Thyroid gland (tissue), 4 donors: ENCODE results near the gene LRRC40.
"Not testable (repeated sequence)": the region's sequence is repeated elsewhere in the genome, so short reads cannot be mapped to it uniquely, and the experiment has no call there.

Experiments used
- POLR2A ChIP-seq, 2 donors: fragments of 450-650 bp; IDR thresholded peaks; one replicate each; pipeline ENCODE4 v1.6.1; 2017; ENCODE audit warnings: antibody characterized with exemption in 2 of 2, mild to moderate bottlenecking in 2 of 2, moderate library complexity in 1 of 2
- TF ChIP-seq, protein P1 (sequence below), 6 experiments: fragments of 200-600 bp in 3 of 6; fragments of 450-650 bp in 3 of 6; sonication (generic) in 3 of 6; IDR thresholded peaks; one replicate each; pipeline ENCODE4 v1.5.1; 2016 to 2019; ENCODE audit warnings: antibody characterized with exemption in 6 of 6, mild to moderate bottlenecking in 2 of 6, inconsistent platforms in 1 of 6, moderate library complexity in 1 of 6

DNA sequence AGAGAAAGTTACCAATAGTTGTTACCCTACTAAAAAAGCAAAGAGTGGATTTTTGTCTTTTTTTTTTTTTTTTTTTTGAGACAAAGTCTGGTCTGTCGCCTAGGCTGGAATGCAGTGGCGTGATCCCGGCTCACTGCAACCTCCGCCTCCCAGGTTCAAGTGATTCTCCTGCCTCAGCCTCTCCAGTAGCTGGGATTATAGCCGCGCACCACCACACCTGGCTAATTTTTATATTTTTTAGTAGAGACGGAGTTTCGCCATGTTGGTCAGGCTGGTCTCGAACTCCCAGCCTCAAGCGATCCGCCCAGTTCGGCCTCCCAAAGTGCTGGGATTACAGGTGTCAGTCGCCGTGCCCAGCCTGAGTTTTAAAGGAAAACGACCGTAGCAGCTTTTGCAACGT, 1.5 kb upstream of the LRRC40 start:
- TF ChIP-seq, protein P1, sequence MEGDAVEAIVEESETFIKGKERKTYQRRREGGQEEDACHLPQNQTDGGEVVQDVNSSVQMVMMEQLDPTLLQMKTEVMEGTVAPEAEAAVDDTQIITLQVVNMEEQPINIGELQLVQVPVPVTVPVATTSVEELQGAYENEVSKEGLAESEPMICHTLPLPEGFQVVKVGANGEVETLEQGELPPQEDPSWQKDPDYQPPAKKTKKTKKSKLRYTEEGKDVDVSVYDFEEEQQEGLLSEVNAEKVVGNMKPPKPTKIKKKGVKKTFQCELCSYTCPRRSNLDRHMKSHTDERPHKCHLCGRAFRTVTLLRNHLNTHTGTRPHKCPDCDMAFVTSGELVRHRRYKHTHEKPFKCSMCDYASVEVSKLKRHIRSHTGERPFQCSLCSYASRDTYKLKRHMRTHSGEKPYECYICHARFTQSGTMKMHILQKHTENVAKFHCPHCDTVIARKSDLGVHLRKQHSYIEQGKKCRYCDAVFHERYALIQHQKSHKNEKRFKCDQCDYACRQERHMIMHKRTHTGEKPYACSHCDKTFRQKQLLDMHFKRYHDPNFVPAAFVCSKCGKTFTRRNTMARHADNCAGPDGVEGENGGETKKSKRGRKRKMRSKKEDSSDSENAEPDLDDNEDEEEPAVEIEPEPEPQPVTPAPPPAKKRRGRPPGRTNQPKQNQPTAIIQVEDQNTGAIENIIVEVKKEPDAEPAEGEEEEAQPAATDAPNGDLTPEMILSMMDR (IDR thresholded peaks at IDR 0.05), result not testable (repeated sequence)
- not testable (repeated sequence) for TF ChIP-seq POLR2A (IDR thresholded peaks at IDR 0.05)
